MM.1S (cell line): Measurements from ENCODE around the gene EVA1C.
A peak's percentile ranks its signal among the peaks of the same experiment; 100 is the strongest.
"Not testable (repeated sequence)": the region's sequence is repeated elsewhere in the genome, so short reads cannot be mapped to it uniquely, and the experiment has no call there.

Source experiments
- DNase-seq: peaks from one replicate; pipeline ENCODE4 v3.0.0-alpha.2; 2015
- H2AFZ ChIP-seq: fragments of 300-600 bp; sonication (generic); 2 replicates; pipeline ENCODE4 v1.6.0; 2016; ENCODE audit warnings: antibody characterized with exemption, low read length
- H3F3A ChIP-seq: fragments of 300-600 bp; sonication (generic); 2 replicates; pipeline ENCODE4 v1.6.1; 2016; ENCODE audit warnings: mild to moderate bottlenecking, antibody characterized with exemption, low read length, moderate library complexity, mixed read lengths; ENCODE audit not compliant: insufficient read depth
- H3K27ac ChIP-seq: fragments of 300-600 bp; sonication (generic); 2 replicates; pipeline ENCODE4 v1.5.1; 2016; ENCODE audit warnings: mild to moderate bottlenecking, low read length
- H3K27me3 ChIP-seq: fragments of 300-600 bp; sonication (generic); replicated peaks from 2 replicates; pipeline ENCODE4 v1.6.0; 2016; ENCODE audit warnings: low read length; ENCODE audit not compliant: insufficient read depth
- H3K36me3 ChIP-seq: fragments of 300-600 bp; sonication (generic); replicated peaks from 2 replicates; pipeline ENCODE4 v1.6.1; 2016; ENCODE audit warnings: mild to moderate bottlenecking, low read length, mixed read lengths; ENCODE audit not compliant: insufficient read depth
- H3K4me1 ChIP-seq: fragments of 300-600 bp; sonication (generic); 2 replicates; pipeline ENCODE4 v1.6.1; 2016; ENCODE audit warnings: low read length, mixed read lengths
- H3K4me2 ChIP-seq: fragments of 300-600 bp; sonication (generic); 2 replicates; pipeline ENCODE4 v1.6.0; 2016; ENCODE audit warnings: low read depth, low read length
- H3K4me3 ChIP-seq: fragments of 300-600 bp; sonication (generic); 2 replicates; pipeline ENCODE4 v1.5.1; 2016; ENCODE audit warnings: low read length, mixed read lengths
- H3K79me2 ChIP-seq: fragments of 300-600 bp; sonication (generic); 2 replicates; pipeline ENCODE4 v1.6.1; 2016; ENCODE audit warnings: mixed run types, low read length, mixed read lengths
- H3K9ac ChIP-seq: fragments of 300-600 bp; sonication (generic); 2 replicates; pipeline ENCODE4 v1.6.1; 2016; ENCODE audit warnings: low read length, mixed read lengths
- H3K9me2 ChIP-seq: fragments of 300-600 bp; sonication (generic); replicated peaks from 2 replicates; pipeline ENCODE4 v1.6.1; 2016; ENCODE audit warnings: mild to moderate bottlenecking, low read length, mixed read lengths; ENCODE audit not compliant: insufficient read depth
- H3K9me3 ChIP-seq: fragments of 300-600 bp; sonication (generic); replicated peaks from 2 replicates; pipeline ENCODE4 v1.6.1; 2016; ENCODE audit warnings: mild to moderate bottlenecking, low read length, mixed read lengths; ENCODE audit not compliant: insufficient read depth
- H4K20me1 ChIP-seq: fragments of 300-600 bp; sonication (generic); 2 replicates; pipeline ENCODE4 v1.6.1; 2016; ENCODE audit warnings: mild to moderate bottlenecking, low read length, moderate library complexity, mixed read lengths; ENCODE audit not compliant: insufficient read depth
- CTCF ChIP-seq: fragments of 300-600 bp; sonication (generic); IDR thresholded peaks from 2 replicates; pipeline ENCODE4 v1.5.1; 2016; ENCODE audit warnings: antibody characterized with exemption, low read length, mixed read lengths
- EZH2 ChIP-seq: fragments of 300-600 bp; sonication (generic); optimal IDR thresholded peaks from 2 replicates; pipeline ENCODE3; 2017; ENCODE audit warnings: low read depth, mild to moderate bottlenecking, antibody characterized with exemption, low read length, mixed read lengths
- EZH2phosphoT487 ChIP-seq: fragments of 300-600 bp; sonication (generic); IDR thresholded peaks from 2 replicates; pipeline ENCODE4 v1.6.1; 2018; ENCODE audit warnings: antibody characterized with exemption, low read length

The EVA1C gene

GRCh38 chr21:32529679-32530078, 117.2 kb downstream of the EVA1C start:
- H3K27ac ChIP-seq, result no peak overlapping the region
- no peaks in the 10 kb centered on the region for H3K9me3 ChIP-seq
- H3K36me3 ChIP-seq, result no peaks in the 10 kb centered on the region
- H3K4me3 ChIP-seq, result no peak overlapping the region
- no peak overlapping the region for H3K9ac ChIP-seq
- H4K20me1 ChIP-seq, result no peaks in the 10 kb centered on the region
- no peaks in the 10 kb centered on the region for H3K27me3 ChIP-seq
- DNase-seq, result no peak
- no peaks in the 10 kb centered on the region for H3K79me2 ChIP-seq
- no peaks in the 10 kb centered on the region for H3K9me2 ChIP-seq
- no peaks in the 10 kb centered on the region for H3K4me1 ChIP-seq
- H3F3A ChIP-seq, result no peaks in the 10 kb centered on the region
- no peak overlapping the region for H3K4me2 ChIP-seq
- no peak for TF ChIP-seq EZH2phosphoT487
- no peak for TF ChIP-seq CTCF
- TF ChIP-seq EZH2, result no peak
- no peak overlapping the region for H2AFZ ChIP-seq

DNA sequence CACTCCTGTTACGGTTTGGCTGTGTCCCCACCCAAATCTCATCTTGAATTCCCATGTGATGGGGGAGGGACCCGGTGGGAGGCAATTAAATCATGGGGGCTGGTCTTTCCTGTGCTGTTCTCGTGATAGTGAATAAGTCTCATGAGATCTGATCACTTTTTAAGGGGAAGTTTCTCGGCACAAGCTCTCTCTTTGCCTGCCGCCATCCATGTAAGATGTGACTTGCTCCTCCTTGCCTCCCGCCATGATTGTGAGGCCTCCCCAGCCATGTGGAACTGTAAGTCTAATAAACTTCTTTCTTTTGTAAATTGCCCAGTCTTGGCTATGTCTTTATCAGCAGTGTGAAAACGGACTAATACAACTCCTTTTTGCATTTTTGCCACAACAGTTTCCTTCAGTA, 118.3 kb downstream of the EVA1C start:
- peak; percentile 3 for DNase-seq
- not testable (repeated sequence) for H3F3A ChIP-seq, H3K79me2 ChIP-seq, H3K27ac ChIP-seq, H3K9me2 ChIP-seq, H3K27me3 ChIP-seq, H4K20me1 ChIP-seq, H3K4me1 ChIP-seq, H3K9ac ChIP-seq, H3K36me3 ChIP-seq, H3K4me3 ChIP-seq, H2AFZ ChIP-seq, H3K9me3 ChIP-seq, H3K4me2 ChIP-seq

GRCh38 chr21:32531561-32531960, 119.1 kb downstream of the EVA1C start:
- H4K20me1 ChIP-seq, H3K27me3 ChIP-seq, H3K9me3 ChIP-seq, H3F3A ChIP-seq, H3K9me2 ChIP-seq, H3K4me2 ChIP-seq, H2AFZ ChIP-seq, H3K27ac ChIP-seq, H3K4me1 ChIP-seq, H3K4me3 ChIP-seq, H3K36me3 ChIP-seq, H3K79me2 ChIP-seq, H3K9ac ChIP-seq: not testable (repeated sequence)
- DNase-seq, result peak; percentile 3

DNA sequence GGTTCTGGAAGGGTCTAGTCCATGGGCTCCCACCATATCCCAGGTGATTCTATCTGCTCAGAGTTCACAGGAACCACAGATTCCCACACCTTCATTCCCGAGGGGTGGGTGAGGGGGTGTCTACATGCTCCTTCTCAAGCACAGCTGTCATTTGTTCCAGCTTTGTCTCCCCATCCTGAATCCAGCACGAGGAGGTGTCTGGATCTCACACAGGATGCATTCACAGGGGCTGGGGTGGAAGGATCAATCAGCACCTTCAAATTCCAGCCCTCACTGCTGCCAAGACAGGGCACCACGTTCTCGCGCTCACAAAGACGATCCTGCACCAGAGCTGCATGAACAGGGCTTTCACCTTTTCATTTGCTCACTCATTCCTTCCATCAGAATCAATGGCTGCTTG, 120.1 kb downstream of the EVA1C start:
- Histone ChIP-seq H3K36me3 (no peaks in the 10 kb centered on the region), H3K4me1 (no peaks in the 10 kb centered on the region), H3K79me2 (no peaks in the 10 kb centered on the region), H3F3A (no peaks in the 10 kb centered on the region), H3K9ac (no peak overlapping the region), H2AFZ (no peak overlapping the region), H3K27me3 (no peaks in the 10 kb centered on the region), H3K4me3 (no peak overlapping the region), H4K20me1 (no peaks in the 10 kb centered on the region), H3K9me3 (no peaks in the 10 kb centered on the region), H3K9me2 (no peaks in the 10 kb centered on the region), H3K27ac (no peak overlapping the region), H3K4me2 (no peak overlapping the region)
- peak; percentile 4 for DNase-seq
- no peak for TF ChIP-seq EZH2phosphoT487
- TF ChIP-seq CTCF, result no peak
- no peak for TF ChIP-seq EZH2
